ENCODE data around the gene LAMA3. TPM values are rescaled to one million over a fixed set of nuclear protein-coding genes. Genes with fewer than 3 reads are reported as not detected.

Gene LAMA3
- total RNA-seq, 1 experiment from 2014 or later, result 5.6 TPM

DNA sequence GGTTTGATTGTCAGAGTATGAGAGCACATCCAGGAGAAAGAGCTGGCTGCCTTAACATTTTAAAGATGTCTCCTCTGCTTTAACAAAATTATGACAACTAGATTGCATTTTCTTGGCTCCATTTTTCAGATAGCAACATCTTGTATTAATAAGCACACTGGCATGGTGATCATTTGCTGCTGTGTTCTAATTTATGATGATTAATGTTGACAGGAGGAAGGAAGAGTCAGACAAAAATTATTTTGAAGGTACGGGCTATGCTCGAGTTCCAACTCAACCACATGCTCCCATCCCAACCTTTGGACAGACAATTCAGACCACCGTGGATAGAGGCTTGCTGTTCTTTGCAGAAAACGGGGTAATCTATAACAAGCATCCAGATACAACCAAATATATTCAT is 227.1 kb downstream of the LAMA3 start:
- no peaks in the 10 kb centered on the region for H3K36me3 ChIP-seq (ENCODE audit: control insufficient read depth in 1 of 2, insufficient read depth in 2 of 2, low read length in 2 of 2)
- H2AFZ ChIP-seq (ENCODE audit: low read depth, low read length, poor library complexity, severe bottlenecking), result no peak overlapping the region
- no peaks in the 10 kb centered on the region for H3K79me2 ChIP-seq (ENCODE audit: insufficient read depth, low read length)
- no peak overlapping the region for H3K4me2 ChIP-seq (ENCODE audit: low read length)
- TF ChIP-seq ZFX (IDR thresholded peaks at IDR 0.05) (no peak), JUND (IDR thresholded peaks at IDR 0.05) (no peak), YY1 (IDR thresholded peaks at IDR 0.05; ENCODE audit: extremely low read depth, insufficient replicate concordance, low read depth, low read length) (no peak), FOSL1 (IDR thresholded peaks at IDR 0.05; ENCODE audit: low read depth) (no peak), POLR2AphosphoS5 (IDR thresholded peaks at IDR 0.05; ENCODE audit: low read depth, low read length) (no peak), SIN3A (IDR thresholded peaks at IDR 0.05; ENCODE audit: low read depth) (no peak), RAD21 (IDR thresholded peaks at IDR 0.05; ENCODE audit: low read depth) (no peak), POLR2A (IDR thresholded peaks at IDR 0.05; ENCODE audit: borderline replicate concordance, extremely low read depth, insufficient read depth, insufficient read length) (no peak), EZH2phosphoT487 (IDR thresholded peaks at IDR 0.05; ENCODE audit: borderline replicate concordance) (no peak)
- TF ChIP-seq, protein P1, sequence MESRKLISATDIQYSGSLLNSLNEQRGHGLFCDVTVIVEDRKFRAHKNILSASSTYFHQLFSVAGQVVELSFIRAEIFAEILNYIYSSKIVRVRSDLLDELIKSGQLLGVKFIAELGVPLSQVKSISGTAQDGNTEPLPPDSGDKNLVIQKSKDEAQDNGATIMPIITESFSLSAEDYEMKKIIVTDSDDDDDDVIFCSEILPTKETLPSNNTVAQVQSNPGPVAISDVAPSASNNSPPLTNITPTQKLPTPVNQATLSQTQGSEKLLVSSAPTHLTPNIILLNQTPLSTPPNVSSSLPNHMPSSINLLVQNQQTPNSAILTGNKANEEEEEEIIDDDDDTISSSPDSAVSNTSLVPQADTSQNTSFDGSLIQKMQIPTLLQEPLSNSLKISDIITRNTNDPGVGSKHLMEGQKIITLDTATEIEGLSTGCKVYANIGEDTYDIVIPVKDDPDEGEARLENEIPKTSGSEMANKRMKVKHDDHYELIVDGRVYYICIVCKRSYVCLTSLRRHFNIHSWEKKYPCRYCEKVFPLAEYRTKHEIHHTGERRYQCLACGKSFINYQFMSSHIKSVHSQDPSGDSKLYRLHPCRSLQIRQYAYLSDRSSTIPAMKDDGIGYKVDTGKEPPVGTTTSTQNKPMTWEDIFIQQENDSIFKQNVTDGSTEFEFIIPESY (IDR thresholded peaks at IDR 0.05; ENCODE audit: extremely low read depth, insufficient replicate concordance, low read length), result no peak
- TF ChIP-seq, protein P2, sequence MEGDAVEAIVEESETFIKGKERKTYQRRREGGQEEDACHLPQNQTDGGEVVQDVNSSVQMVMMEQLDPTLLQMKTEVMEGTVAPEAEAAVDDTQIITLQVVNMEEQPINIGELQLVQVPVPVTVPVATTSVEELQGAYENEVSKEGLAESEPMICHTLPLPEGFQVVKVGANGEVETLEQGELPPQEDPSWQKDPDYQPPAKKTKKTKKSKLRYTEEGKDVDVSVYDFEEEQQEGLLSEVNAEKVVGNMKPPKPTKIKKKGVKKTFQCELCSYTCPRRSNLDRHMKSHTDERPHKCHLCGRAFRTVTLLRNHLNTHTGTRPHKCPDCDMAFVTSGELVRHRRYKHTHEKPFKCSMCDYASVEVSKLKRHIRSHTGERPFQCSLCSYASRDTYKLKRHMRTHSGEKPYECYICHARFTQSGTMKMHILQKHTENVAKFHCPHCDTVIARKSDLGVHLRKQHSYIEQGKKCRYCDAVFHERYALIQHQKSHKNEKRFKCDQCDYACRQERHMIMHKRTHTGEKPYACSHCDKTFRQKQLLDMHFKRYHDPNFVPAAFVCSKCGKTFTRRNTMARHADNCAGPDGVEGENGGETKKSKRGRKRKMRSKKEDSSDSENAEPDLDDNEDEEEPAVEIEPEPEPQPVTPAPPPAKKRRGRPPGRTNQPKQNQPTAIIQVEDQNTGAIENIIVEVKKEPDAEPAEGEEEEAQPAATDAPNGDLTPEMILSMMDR (IDR thresholded peaks at IDR 0.05 in 2 of 3, conservative IDR thresholded peaks at IDR 0.05 in 1 of 3; ENCODE audit: borderline replicate concordance in 1 of 3, insufficient read depth in 1 of 3, low read depth in 2 of 3, low read length in 2 of 3), result no peak
- H3K9me3 ChIP-seq (ENCODE audit: control insufficient read depth in 1 of 2, insufficient read depth in 1 of 2, low read depth in 1 of 2, low read length in 2 of 2), result no peaks in the 10 kb centered on the region
- ChIA-PET CTCF (no interaction called here), POLR2A (no interaction called here), RAD21 (ENCODE audit: low non-redundant PET in 1 of 2, low total read pairs in 2 of 2, uncharacterized antibody in 2 of 2, unreplicated experiment in 2 of 2) (no interaction called here)
- DNase-seq (ENCODE audit: low read depth, low spot score) (no peak), ATAC-seq (no peak)
- BruUV-seq (replicated peaks), result no TSS peak
- H3K4me1 ChIP-seq (ENCODE audit: control insufficient read depth in 1 of 2, insufficient read depth in 2 of 2, low read length in 2 of 2), result no peaks in the 10 kb centered on the region
- H3K4me3 ChIP-seq (replicated peaks in 1 of 2; ENCODE audit: low read depth in 1 of 2, low read length in 2 of 2), result no peak overlapping the region
- no peak overlapping the region for H3K9ac ChIP-seq (ENCODE audit: low read length)
- H4K20me1 ChIP-seq (ENCODE audit: insufficient read depth), result no peaks in the 10 kb centered on the region
- H3K27ac ChIP-seq (ENCODE audit: low read depth, low read length), result no peak overlapping the region
- no peaks in the 10 kb centered on the region for H3K9me2 ChIP-seq (ENCODE audit: insufficient read depth)
- H3K27me3 ChIP-seq (ENCODE audit: insufficient read depth, low read length), result no peaks in the 10 kb centered on the region
- intact Hi-C loops (cut with micrococcal nuclease), result no loop called here

Measured in HCT116 (cell line).